HepG2 (cell line): ENCODE data around the gene DNAJC24.

Experiments used
- ELF4 ChIP-seq: sonication (generic); formaldehyde crosslinking; IDR thresholded peaks from 2 replicates; pipeline ENCODE4 v1.5.0; 2020; ENCODE audit warnings: missing genetic modification reagents, mild to moderate bottlenecking, moderate library complexity, borderline replicate concordance
- POLR2A ChIP-seq, 2 experiments: IDR thresholded peaks; 2 replicates each; pipeline ENCODE4 v1.6.1; 2011; ENCODE audit warnings: low read depth in 2 of 2, low read length in 2 of 2, mild to moderate bottlenecking in 1 of 2, moderate library complexity in 1 of 2; ENCODE audit not compliant: insufficient read depth in 1 of 2
- SMC3 ChIP-seq: IDR thresholded peaks from 2 replicates; pipeline ENCODE4 v1.6.1; 2011; ENCODE audit warnings: low read length, improper control_type of control experiment
- ZBTB21 ChIP-seq: sonication (generic); formaldehyde crosslinking; IDR thresholded peaks from 2 replicates; pipeline ENCODE4 v1.4.0; 2020; ENCODE audit warnings: missing genetic modification reagents
- ZMYM3 ChIP-seq: sonication (generic); formaldehyde crosslinking; IDR thresholded peaks from 2 replicates; pipeline ENCODE4 v1.5.1; 2020; ENCODE audit warnings: mild to moderate bottlenecking, missing genetic modification reagents
- ZNF234 ChIP-seq: sonication (generic); formaldehyde crosslinking; conservative IDR thresholded peaks from 2 replicates; pipeline ENCODE4 v1.5.1; 2020; ENCODE audit warnings: mild to moderate bottlenecking, missing genetic modification reagents
- ZNF335 ChIP-seq: sonication (generic); formaldehyde crosslinking; IDR thresholded peaks from 2 replicates; pipeline ENCODE4 v1.4.0; 2020; ENCODE audit warnings: missing genetic modification reagents
- TF ChIP-seq, protein P1 (sequence below): sonication (generic); formaldehyde crosslinking; conservative IDR thresholded peaks from 2 replicates; pipeline ENCODE4 v1.4.0; 2020; ENCODE audit warnings: missing genetic modification reagents
- TF ChIP-seq, protein P2 (sequence below), 2 experiments: sonication (generic) in 1 of 2; formaldehyde crosslinking in 1 of 2; IDR thresholded peaks; 2 replicates each; pipeline versions ENCODE4 v1.4.0 to v1.6.1; 2016 to 2020; ENCODE audit warnings: borderline replicate concordance in 1 of 2, low read depth in 1 of 2, mild to moderate bottlenecking in 1 of 2, missing genetic modification reagents in 1 of 2
- TF ChIP-seq, protein P3 (sequence below): conservative IDR thresholded peaks from 2 replicates; pipeline ENCODE4 v1.6.1; 2018; ENCODE audit warnings: missing genetic modification reagents
- TF ChIP-seq, protein P4 (sequence below): sonication (generic); formaldehyde crosslinking; conservative IDR thresholded peaks from 2 replicates; pipeline ENCODE4 v1.4.0; 2020; ENCODE audit warnings: missing genetic modification reagents
- TF ChIP-seq, protein P5 (sequence below): sonication (generic); formaldehyde crosslinking; IDR thresholded peaks from 2 replicates; pipeline ENCODE4 v1.5.0; 2020; ENCODE audit warnings: mild to moderate bottlenecking, missing genetic modification reagents, moderate library complexity
- TF ChIP-seq, protein P6 (sequence below): sonication (generic); formaldehyde crosslinking; IDR thresholded peaks from 2 replicates; pipeline ENCODE4 v1.8.1; 2023; ENCODE audit warnings: mild to moderate bottlenecking, inconsistent platforms, moderate library complexity, missing genetic modification reagents, borderline replicate concordance

DNA sequence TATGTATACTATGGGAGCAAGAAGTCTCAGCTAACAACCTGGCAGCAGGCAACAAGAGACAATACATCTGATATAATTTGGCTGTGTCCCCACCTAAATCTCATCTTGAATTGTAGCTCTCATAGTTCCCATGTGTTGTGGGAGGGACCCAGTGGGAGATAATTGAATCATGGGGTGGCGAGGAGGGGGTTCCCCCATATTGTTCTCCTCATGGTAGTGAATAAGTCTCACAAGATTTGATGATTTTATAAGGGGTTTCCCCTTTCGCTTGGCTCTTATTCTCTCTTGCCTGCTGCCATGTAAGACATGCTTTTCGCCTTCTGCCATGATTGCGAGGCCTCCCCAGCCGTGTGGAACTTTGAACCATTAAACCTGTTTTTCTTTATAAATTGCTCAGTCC lies 6.2 kb downstream of the DNAJC24 start:
- TF ChIP-seq ZNF234 (CRISPR knock-in tag) (no peak), SMC3 (no peak), ZMYM3 (CRISPR knock-in tag) (no peak), ELF4 (CRISPR knock-in tag) (no peak), POLR2A (IDR thresholded peaks at IDR 0.05; ENCODE audit: insufficient read depth in 1 of 2, low read depth in 2 of 2, low read length in 2 of 2) (no peak), ZBTB21 (no peak), ZNF335 (CRISPR knock-in tag) (no peak)
- TF ChIP-seq, protein P1, sequence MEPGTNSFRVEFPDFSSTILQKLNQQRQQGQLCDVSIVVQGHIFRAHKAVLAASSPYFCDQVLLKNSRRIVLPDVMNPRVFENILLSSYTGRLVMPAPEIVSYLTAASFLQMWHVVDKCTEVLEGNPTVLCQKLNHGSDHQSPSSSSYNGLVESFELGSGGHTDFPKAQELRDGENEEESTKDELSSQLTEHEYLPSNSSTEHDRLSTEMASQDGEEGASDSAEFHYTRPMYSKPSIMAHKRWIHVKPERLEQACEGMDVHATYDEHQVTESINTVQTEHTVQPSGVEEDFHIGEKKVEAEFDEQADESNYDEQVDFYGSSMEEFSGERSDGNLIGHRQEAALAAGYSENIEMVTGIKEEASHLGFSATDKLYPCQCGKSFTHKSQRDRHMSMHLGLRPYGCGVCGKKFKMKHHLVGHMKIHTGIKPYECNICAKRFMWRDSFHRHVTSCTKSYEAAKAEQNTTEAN (CRISPR knock-in tag): no peak
- TF ChIP-seq, protein P2, sequence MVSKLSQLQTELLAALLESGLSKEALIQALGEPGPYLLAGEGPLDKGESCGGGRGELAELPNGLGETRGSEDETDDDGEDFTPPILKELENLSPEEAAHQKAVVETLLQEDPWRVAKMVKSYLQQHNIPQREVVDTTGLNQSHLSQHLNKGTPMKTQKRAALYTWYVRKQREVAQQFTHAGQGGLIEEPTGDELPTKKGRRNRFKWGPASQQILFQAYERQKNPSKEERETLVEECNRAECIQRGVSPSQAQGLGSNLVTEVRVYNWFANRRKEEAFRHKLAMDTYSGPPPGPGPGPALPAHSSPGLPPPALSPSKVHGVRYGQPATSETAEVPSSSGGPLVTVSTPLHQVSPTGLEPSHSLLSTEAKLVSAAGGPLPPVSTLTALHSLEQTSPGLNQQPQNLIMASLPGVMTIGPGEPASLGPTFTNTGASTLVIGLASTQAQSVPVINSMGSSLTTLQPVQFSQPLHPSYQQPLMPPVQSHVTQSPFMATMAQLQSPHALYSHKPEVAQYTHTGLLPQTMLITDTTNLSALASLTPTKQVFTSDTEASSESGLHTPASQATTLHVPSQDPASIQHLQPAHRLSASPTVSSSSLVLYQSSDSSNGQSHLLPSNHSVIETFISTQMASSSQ (IDR thresholded peaks at IDR 0.05; ENCODE audit: low read depth): no peak
- TF ChIP-seq, protein P2 (CRISPR knock-in tag; IDR thresholded peaks at IDR 0.05; ENCODE audit: borderline replicate concordance): no peak
- TF ChIP-seq, protein P3, sequence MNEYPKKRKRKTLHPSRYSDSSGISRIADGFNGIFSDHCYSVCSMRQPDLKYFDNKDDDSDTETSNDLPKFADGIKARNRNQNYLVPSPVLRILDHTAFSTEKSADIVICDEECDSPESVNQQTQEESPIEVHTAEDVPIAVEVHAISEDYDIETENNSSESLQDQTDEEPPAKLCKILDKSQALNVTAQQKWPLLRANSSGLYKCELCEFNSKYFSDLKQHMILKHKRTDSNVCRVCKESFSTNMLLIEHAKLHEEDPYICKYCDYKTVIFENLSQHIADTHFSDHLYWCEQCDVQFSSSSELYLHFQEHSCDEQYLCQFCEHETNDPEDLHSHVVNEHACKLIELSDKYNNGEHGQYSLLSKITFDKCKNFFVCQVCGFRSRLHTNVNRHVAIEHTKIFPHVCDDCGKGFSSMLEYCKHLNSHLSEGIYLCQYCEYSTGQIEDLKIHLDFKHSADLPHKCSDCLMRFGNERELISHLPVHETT (CRISPR knock-in tag): no peak
- TF ChIP-seq, protein P4, sequence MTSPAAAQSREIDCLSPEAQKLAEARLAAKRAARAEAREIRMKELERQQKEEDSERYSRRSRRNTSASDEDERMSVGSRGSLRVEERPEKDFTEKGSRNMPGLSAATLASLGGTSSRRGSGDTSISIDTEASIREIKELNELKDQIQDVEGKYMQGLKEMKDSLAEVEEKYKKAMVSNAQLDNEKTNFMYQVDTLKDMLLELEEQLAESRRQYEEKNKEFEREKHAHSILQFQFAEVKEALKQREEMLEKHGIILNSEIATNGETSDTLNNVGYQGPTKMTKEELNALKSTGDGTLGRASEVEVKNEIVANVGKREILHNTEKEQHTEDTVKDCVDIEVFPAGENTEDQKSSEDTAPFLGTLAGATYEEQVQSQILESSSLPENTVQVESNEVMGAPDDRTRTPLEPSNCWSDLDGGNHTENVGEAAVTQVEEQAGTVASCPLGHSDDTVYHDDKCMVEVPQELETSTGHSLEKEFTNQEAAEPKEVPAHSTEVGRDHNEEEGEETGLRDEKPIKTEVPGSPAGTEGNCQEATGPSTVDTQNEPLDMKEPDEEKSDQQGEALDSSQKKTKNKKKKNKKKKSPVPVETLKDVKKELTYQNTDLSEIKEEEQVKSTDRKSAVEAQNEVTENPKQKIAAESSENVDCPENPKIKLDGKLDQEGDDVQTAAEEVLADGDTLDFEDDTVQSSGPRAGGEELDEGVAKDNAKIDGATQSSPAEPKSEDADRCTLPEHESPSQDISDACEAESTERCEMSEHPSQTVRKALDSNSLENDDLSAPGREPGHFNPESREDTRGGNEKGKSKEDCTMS (CRISPR knock-in tag): no peak
- TF ChIP-seq, protein P5, sequence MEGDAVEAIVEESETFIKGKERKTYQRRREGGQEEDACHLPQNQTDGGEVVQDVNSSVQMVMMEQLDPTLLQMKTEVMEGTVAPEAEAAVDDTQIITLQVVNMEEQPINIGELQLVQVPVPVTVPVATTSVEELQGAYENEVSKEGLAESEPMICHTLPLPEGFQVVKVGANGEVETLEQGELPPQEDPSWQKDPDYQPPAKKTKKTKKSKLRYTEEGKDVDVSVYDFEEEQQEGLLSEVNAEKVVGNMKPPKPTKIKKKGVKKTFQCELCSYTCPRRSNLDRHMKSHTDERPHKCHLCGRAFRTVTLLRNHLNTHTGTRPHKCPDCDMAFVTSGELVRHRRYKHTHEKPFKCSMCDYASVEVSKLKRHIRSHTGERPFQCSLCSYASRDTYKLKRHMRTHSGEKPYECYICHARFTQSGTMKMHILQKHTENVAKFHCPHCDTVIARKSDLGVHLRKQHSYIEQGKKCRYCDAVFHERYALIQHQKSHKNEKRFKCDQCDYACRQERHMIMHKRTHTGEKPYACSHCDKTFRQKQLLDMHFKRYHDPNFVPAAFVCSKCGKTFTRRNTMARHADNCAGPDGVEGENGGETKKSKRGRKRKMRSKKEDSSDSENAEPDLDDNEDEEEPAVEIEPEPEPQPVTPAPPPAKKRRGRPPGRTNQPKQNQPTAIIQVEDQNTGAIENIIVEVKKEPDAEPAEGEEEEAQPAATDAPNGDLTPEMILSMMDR (CRISPR knock-in tag): no peak
- TF ChIP-seq, protein P6, sequence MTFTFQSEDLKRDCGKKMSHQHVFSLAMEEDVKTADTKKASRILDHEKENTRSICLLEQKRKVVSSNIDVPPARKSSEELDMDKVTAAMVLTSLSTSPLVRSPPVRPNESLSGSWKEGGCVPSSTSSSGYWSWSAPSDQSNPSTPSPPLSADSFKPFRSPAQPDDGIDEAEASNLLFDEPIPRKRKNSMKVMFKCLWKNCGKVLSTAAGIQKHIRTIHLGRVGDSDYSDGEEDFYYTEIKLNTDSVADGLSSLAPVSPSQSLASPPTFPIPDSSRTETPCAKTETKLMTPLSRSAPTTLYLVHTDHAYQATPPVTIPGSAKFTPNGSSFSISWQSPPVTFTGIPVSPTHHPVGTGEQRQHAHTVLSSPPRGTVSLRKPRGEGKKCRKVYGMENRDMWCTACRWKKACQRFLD: no peak
